GM18858 (cell line): ENCODE results near the gene MYOD1.

Experiments used
- ATAC-seq: cut with Tn5 transposase; IDR thresholded peaks from one replicate; pipeline ENCODE4 v1.9.1; 2021; ENCODE audit not compliant: unreplicated experiment

Gene MYOD1

DNA sequence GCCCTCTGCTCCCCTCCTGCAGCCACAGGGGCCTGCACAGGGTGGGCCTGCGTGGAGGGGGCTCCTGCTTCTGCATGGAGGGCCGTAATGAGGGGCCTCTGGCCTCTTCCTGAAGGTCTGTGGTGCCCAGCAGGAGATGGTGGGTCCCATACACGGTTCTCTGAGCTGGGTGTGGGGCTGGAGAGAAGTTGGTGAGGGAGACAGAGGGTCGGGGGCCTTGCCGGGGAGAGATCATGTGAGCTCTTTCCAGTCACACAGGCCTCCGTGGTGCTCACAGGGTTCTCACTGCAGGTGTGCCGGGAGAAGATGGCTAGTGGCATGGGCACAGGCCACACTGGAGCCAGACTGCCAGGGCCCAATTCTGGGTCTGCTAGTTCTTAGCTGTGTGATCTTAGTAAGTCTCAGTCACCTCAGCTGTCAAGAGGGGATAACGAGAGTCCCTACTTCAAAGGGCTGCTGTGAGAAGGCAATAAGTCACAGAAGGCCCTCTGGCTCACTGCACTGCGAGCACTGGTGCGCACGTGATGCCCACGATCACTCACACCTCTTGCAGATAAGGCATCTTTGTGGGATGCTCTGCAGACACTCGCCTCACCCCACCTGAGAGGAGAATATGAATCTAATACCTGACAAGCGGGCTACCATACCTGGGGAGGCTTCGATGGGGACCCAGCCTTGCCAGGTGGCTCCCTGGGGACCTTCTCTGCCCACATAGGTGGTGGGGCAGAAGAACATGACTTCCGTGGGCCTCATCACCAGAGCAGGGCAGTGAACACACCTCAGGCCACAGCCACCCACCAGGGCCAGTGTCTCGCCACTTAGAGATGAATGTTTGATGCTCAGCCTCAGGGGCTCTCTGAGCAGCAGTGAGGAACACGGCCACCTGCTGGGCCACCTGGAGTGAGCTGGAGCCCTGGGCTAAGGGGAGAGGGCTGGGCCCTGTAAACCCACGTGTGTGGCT, 29.7 kb downstream of the MYOD1 start:
- ATAC-seq: no peak

DNA sequence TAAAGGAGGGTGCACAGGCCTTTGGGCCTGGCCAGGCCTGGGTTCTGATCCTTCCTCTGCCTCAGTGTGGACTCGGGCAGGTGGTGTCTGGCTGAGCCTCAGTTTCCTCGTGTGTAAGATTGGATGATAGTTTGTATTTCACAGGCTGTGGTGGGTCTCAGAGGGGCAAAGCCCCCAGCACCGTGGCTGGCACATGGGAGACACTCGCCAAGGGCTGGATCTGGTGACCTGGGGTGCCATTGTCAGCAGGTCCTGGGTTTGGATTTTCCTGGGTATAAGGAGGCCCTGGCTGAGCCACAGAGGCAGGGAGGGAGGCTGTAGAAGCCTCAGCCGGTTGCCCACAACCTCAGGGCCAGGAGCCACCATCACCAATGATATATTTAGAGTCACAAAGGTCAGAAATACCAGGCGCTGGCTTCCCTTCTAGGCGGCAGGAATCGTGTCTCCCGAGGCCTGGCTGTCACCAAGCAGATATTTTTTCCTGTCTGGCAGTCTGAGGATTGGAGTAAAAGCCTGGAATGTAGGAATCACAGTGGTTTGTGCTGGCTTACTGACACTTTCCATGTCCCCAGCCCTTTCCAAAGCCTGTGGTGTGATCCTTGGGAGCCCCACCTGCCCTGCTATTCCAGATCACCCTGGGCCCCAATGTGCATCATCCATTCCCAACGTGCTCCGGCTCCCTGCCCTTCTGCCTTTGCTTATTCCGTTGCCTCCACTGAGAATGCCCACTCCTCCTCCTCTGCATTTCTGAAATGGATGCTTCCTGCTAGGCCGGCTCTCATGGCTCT, 30.8 kb downstream of the MYOD1 start:
- no peak for ATAC-seq

DNA sequence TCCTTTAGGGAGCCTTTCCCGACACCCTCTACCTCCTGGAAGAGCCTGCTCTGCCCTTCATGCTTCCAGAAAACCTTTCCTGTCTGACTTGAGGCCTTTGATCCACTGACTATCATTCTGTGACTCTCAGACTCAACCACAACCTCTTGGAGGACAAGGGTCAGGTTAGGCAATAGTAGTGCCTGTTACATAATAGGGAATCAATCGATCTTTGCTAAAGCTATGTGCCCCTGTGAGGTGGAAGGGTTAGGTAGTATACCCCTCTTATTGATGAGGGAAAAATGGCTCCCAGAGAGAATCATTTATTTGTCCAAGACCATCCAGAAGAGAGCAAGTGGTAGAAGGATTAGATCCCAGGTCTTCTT, 31.4 kb downstream of the MYOD1 start:
- ATAC-seq: no peak

DNA sequence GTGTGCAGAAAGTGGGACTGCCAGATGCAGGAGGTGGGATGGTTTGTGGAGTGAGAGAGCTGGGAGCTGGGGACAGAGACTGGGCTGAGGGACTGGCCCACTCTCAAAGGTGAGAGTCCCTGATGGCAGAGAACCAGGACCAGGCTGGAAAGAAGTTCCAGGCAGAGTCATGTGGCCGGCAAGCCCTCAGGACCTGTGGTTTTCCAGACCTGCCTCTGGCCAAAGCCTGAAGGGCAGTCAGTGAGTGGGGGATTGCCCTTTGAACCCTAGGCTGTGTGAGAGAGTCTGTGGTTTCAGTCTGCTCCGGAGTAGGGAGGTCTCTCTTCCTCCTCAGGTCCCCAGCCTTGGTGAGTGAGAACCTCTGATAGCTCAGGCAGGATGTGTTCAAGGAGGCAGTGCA, 32.2 kb downstream of the MYOD1 start:
- no peak for ATAC-seq

DNA sequence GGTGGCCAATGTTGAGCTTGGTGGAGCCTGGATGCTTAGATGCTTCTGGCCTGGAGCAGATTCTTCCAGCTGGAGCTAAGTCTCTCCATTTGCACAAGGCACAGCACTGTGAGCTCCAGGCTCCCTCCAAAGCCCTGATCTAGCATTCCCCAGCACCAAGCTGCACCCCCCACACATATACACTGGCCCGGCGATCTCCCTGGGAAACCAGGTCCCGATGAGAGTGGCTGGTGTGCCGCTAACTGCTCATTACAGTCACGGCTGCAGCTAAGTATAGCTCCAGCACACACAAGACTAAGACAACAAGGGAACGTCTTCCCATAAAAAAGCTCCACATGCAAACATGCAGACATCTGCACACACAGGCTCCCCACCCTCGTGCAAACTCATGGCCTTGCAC, 32.8 kb downstream of the MYOD1 start:
- no peak for ATAC-seq

DNA sequence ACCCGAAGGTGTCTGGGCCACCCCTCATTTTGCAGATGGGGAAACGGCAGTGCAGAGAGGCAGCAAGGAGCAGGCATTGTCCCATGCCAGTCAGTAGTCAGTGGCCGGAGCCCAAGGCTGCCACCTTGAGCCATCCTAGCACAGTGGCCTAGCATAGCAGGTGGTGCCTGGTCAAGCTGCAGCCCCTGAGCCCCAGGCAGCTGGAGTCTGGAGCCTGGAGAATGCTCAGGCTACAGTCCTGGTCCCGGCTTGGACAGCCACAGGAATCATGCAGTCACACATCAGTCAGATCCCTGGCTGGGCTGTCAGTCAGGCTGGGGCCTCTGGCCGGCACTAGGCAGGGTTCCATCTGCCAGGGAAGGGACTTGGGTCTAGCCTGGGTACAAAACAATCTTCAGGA, 33.8 kb downstream of the MYOD1 start:
- no peak for ATAC-seq

DNA sequence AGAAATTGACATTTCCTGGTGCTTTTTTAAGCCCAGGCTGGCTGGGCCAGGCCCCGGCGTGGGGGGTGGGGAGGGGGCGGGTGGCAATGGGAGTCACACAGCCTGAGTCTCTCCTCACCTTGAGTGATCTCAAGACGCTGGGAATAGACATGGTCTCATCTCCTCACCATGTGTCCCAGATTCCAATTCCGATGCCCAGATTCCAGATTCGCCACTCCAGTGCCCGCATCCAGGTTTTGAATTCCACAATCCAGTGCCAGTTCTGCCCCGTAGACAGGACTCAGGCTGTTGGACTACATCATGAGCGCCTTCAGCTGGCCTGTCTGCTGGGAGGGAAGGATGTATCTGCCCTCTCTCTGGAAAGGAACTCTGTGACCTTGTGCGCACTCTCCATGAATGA, 34.3 kb downstream of the MYOD1 start:
- ATAC-seq: no peak

DNA sequence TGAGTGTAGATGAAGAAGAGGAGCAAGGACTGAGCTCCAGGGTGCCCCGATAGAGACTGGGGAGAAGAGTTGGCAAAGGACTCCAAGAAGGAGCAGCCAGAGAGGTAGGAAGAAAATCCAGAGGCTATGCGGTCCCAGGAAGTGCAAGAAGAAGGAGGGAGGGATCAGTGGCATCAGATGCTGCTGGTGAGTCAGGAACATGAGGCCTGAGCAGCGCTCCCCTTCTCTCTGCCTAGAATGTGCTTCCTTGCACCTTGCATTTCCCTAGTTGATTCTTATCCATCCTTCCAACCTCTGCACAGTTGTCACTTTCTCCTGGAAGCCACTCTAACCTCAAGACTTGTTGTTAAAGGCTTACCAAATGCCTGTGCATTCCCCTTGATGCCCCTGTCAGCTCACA, 36.5 kb downstream of the MYOD1 start:
- no peak for ATAC-seq

DNA sequence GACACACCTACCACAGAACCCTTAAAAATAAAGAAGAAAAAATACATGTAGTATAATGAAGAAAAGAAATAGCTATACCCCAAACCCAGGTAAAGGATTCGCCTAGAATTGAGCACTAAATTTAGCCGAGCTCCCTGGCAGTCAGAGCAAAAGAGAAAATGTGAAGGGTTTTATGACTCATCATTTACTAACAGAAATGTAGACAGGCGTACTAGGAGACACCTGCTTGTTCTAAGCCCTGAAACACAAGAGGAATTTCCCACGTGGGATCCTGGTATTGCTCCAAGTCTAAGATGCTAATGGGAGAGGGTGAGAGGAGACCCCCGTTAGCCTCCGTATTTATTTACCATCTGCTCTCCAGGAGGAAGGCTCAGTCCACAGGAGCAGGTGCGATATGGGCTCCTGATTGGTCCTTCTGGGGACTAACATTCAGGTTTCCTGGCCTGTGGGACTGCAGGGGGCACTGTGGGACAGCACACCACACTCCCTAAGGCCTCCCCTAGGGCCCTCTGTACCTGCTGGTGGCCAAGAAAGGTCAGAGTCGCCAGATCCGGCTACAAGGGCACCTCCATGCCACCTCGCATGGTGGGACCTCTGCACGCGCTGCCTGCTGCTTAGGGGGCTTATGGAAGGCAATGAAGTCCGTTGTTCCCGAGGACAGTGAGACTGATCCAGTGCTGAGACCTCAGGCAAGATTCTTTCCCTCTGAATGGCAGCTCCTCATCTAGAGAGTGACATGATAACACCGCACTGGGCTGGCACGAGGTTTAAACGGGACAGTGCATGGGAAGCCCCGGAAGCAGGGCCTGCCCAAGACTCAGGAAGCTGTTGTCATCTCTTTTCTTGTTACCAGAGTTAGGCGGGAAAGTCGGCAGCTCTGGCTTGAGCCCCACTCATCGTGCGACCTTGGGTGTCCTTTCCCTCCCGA, 41.0 kb downstream of the MYOD1 start:
- no peak for ATAC-seq

DNA sequence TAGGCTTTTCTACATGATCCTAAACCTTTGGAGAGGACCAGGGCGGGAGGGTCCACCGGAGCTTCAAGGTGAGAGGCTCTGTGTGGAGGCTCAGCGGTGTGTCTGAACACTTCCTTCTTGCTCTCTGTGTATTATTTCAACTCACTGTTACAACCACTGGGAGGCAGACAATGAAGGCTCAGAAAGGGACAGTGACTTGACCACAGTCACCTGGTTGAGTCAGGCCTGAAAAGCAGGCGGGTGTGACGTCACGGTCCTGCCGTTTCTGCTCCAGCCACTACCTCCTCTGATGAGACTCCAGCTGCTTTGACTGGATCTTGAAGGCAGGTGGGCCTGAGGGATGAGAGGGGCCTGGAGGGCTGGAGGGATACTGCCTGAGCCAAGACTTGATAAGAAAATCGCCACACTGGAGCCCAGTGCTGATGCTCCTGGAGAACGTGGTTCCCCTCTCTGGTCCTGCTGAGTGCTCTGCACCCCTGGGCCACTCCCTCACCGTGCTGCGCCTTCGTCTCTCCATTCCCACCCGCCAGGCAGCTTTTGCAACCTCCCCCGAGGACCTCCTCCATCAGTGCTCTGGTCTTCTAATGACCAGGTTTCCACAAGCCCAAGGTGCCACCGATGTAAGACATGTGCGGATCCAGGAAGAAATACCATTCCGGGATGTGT, 43.1 kb downstream of the MYOD1 start:
- no peak for ATAC-seq

DNA sequence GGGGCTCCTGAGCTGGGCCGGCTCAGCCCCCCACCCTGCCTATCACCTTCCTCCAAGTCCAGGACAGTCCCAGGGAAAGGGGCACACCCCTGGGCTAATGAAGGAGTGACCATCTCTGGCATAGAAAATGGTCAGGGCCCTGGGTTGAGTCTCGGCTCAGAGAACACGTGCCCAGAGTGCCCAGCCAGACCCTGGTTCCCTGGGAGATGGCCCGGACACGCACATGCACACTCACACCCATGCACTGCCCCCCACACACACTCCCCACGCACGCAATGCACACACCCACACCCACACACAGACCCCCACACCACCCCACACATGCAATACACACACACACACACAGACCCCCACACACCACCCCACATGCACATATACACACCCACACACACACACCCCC, 43.9 kb downstream of the MYOD1 start:
- no peak for ATAC-seq

DNA sequence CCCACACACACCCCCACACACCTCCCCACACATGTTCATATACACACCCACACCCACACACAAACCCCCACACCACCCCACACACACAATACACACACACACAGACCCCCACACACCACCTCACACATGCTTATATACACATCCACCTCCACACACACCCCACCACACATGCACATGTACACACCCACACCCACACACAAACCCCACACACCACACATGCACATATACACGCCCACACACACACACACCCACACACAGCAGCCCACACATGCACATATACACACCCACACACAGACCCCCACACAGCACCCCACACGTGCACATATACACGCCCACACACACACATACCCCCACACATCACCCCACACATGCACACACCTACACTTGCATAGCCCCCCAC, 44.3 kb downstream of the MYOD1 start:
- no peak for ATAC-seq

DNA sequence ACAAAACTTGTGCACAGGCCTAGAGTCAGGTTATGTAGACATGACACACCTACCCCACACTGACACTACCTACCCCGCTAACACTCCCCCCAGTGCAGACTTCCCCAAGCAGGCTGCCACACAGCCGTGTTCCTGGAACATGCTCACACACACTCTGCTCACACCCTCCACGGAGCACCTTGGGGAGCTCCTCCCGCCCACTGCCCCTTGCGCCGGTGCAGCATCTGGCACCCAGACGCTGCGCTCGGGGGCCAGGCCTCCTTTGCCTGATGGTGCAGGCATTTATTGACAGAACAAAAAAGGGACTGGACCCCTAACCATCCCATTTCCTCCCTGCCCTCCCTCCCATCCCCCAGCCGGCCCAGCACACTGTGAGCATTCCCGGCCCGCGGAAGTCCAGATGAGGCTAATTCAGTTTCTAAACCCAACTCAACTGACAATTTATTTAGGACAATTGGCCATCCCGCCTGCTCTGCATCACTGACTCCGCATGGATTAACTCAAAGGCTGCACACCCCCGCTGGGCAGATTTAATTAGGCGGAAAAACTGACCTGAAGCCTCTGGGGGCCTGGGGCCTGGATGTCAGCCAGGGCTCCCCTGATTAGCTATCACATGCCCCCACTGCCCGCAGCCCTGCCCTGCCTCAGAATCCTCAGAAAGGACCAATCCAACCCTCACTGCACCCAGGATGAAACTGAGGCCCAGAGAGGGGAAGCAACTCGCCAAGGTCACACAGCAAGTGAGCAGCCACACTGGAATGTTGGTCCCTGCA, 45.3 kb downstream of the MYOD1 start:
- ATAC-seq: no peak

DNA sequence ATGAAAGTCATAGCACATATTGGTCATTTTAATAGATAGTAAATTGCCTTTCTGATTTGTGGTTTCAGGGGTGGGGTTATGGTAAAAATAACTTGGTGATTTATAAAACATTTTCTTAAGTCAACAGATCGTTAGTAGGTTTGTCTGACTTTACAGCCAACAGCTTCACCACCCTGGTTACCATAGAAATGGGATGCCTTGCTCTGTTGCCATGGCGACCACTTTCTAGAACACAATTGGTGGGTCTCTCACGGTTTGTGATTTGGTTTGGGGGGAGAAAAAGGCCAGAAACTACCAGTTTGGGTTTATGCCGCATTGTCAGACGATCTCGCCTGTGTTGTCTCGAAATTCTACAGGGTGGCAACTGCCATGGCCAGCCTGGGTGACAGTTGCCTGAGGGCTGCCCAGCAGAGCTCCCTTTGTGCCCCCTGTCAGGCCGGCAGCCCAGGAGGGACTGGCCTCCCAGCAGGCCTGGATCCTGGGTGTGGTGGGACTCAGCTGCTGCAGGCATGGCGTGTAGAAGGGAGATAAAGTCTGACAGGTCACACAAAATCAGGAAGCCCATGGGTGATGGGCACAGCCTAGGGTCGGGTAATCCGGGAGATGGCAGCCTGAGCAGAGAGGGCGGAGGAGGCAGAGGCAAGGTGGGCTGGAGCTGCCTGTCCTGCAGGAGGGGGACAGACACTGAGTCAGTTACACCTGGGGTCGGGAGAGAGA, 46.1 kb downstream of the MYOD1 start:
- no peak for ATAC-seq

DNA sequence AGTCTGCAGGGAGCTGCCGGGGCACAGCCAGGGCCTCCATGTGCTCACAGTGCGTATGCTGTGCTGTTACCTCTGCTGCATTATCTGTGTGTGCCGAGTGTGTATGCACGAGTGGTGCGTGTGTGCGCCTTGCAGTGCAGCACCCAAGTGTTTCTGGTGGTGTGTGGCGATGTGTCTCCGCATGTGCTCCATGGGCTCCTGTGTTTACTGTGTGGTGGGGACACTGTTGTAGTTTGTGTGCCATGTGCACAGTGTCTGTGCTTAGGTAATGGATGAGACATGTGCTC, 46.6 kb downstream of the MYOD1 start:
- no peak for ATAC-seq

DNA sequence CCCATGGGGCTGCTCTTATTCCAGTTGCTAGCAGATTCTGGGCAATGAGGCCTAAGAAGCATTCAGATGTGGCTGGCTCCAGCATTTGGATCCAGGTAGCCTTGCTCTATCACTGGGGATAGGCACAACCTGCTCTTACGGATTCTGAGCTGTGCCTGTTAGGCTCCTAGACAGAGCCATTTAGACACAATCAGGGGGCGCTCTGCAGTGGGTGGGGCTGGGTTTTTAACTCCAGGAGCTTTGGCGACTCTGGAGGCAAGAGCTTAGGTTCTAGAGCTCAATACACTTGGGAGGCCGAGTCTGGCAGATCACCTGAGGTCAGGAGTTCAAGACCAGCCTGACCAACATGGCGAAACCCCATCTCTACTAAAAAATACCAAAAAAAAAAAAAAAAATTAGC, 47.2 kb downstream of the MYOD1 start:
- ATAC-seq: no peak

DNA sequence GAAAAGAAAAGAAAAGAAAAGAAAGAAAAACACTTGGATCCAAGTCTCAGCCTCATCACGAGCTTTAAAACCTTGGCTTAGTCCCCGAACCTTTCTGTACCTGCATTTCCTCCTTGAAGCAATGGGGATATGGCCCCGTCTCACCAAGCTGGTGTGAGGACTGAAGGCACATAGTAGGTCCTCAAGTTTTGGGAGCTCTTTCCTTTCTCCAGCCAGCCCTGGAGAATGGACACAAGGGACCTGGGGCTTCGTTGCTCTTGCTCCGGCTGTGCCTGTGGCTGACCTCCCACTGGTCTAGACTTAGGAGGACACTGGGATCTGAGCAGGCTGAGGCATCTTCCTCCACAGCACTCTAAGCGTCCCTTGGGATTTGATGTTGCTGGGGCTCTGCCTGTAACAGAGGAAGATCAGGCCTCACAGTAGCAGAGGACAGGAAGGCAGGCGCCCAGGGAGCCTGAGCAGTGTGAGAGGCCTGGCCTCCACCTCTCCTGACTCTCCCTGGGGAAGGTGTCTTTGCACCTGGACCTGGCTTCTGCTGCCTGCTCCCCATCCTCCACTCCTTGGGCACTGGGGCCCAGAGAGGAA, 48.0 kb downstream of the MYOD1 start:
- ATAC-seq: no peak

DNA sequence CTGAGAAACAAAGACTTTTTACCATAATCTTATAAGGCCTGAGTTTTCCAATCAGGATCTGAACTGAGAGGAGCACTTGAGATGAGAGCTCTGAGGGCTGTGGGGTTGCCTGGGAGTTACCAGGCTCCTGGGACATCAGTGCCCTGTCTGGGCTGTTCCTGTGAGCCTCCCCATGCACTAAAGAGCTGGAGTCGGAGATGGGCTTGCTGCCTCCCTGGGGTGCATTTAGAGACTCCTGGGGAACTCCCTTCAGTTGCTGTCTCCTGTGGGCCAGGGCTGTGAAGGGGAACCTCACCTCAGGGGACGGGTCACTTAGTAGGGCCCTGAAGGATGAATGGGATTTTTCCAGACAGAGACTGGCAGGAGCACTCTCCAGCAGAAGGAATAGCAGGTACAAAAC, 48.5 kb downstream of the MYOD1 start:
- ATAC-seq: no peak

DNA sequence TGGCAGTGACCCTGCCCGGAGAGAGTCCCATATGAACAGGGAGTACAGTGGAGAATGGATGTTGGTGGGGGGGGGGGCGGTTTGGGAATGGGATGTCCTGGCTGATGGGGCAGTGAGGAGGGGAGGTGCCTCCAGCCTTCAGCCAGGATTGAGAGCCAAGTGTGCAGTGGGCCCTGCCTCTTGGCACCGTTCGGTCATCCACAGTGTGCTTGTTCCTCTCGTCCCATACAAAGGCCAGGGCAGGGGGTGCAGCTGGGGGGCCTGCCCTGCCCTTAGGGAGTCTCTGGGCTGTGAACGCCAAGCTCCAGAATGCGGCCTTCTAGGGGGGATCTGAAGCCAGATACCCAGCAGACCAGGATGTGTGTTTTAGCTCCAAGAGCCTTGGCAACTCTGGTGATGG, 49.2 kb downstream of the MYOD1 start:
- no peak for ATAC-seq
